Activated naive CD8-positive, alpha-beta T cell (primary cell): Measurements from ENCODE around the gene GALNT2.

Experiments used
- H3K27ac Mint-ChIP-seq: one replicate; pipeline ENCODE4 v1.8.0; 2021; ENCODE audit warnings: mixed read lengths
- H3K27me3 Mint-ChIP-seq: one replicate; pipeline ENCODE4 v1.8.0; 2021; ENCODE audit warnings: mixed read lengths
- H3K36me3 Mint-ChIP-seq: one replicate; pipeline ENCODE4 v1.8.0; 2021; ENCODE audit warnings: mixed read lengths
- H3K4me1 Mint-ChIP-seq: one replicate; pipeline ENCODE4 v1.8.0; 2021; ENCODE audit warnings: low read depth, mixed read lengths
- H3K4me3 Mint-ChIP-seq: one replicate; pipeline ENCODE4 v1.8.0; 2021; ENCODE audit warnings: mild to moderate bottlenecking, mixed read lengths
- H3K9me3 Mint-ChIP-seq: one replicate; pipeline ENCODE4 v1.8.0; 2021; ENCODE audit warnings: low read depth, mixed read lengths

The GALNT2 gene

GRCh38 chr1:230211436-230212145, 144.6 kb downstream of the GALNT2 start:
- Mint-ChIP-seq H3K27me3 (no peaks in the 10 kb centered on the region), H3K4me1 (peaks cover 49% of the 10 kb centered on the region), H3K4me3 (no peak overlapping the region), H3K27ac (no peak overlapping the region), H3K36me3 (peaks cover 26% of the 10 kb centered on the region), H3K9me3 (no peaks in the 10 kb centered on the region)

- Mint-ChIP-seq H3K4me3 (peak overlapping the region; percentile 20), H3K27me3 (no peaks in the 10 kb centered on the region), H3K9me3 (no peaks in the 10 kb centered on the region), H3K36me3 (peaks cover 28% of the 10 kb centered on the region), H3K4me1 (peaks cover 47% of the 10 kb centered on the region), H3K27ac (peak overlapping the region; percentile 36)
Observed at GRCh38 chr1:230212405-230212936, 145.4 kb downstream of the GALNT2 start.

GRCh38 chr1:230215031-230215430, 148.0 kb downstream of the GALNT2 start:
- Mint-ChIP-seq H3K4me1 (peaks cover 32% of the 10 kb centered on the region), H3K27ac (no peak overlapping the region)

GRCh38 chr1:230215529-230215928, 148.5 kb downstream of the GALNT2 start:
- H3K9me3 Mint-ChIP-seq = no peaks in the 10 kb centered on the region
- no peaks in the 10 kb centered on the region for H3K27me3 Mint-ChIP-seq
- peaks cover 30% of the 10 kb centered on the region for H3K4me1 Mint-ChIP-seq
- no peak overlapping the region for H3K27ac Mint-ChIP-seq
- H3K4me3 Mint-ChIP-seq = no peak overlapping the region
- peaks cover 17% of the 10 kb centered on the region for H3K36me3 Mint-ChIP-seq

More at GRCh38 chr1:230215031-230215430, 148.0 kb downstream of the GALNT2 start:
- Mint-ChIP-seq H3K4me3 (no peak overlapping the region), H3K36me3 (peaks cover 20% of the 10 kb centered on the region), H3K9me3 (no peaks in the 10 kb centered on the region), H3K27me3 (no peaks in the 10 kb centered on the region)

GRCh38 chr1:230216896-230217295, 149.9 kb downstream of the GALNT2 start:
- H3K36me3 Mint-ChIP-seq = peaks cover 14% of the 10 kb centered on the region
- H3K4me3 Mint-ChIP-seq = no peak overlapping the region
- H3K9me3 Mint-ChIP-seq = no peaks in the 10 kb centered on the region
- peaks cover 34% of the 10 kb centered on the region for H3K4me1 Mint-ChIP-seq
- H3K27me3 Mint-ChIP-seq = no peaks in the 10 kb centered on the region
- no peak overlapping the region for H3K27ac Mint-ChIP-seq

GRCh38 chr1:230218667-230219066, 151.6 kb downstream of the GALNT2 start:
- no peak overlapping the region for H3K4me3 Mint-ChIP-seq
- no peak overlapping the region for H3K27ac Mint-ChIP-seq
- H3K27me3 Mint-ChIP-seq = no peaks in the 10 kb centered on the region
- peaks cover 17% of the 10 kb centered on the region for H3K4me1 Mint-ChIP-seq
- H3K9me3 Mint-ChIP-seq = no peaks in the 10 kb centered on the region
- H3K36me3 Mint-ChIP-seq = peaks cover 4% of the 10 kb centered on the region

GRCh38 chr1:230219174-230220067, 152.4 kb downstream of the GALNT2 start:
- Mint-ChIP-seq H3K4me3 (no peak overlapping the region), H3K9me3 (no peaks in the 10 kb centered on the region), H3K27ac (no peak overlapping the region), H3K27me3 (no peaks in the 10 kb centered on the region), H3K36me3 (peaks cover 4% of the 10 kb centered on the region), H3K4me1 (peaks cover 17% of the 10 kb centered on the region)

- Mint-ChIP-seq H3K27ac (no peak overlapping the region), H3K4me1 (peaks cover 17% of the 10 kb centered on the region), H3K27me3 (no peaks in the 10 kb centered on the region), H3K9me3 (no peaks in the 10 kb centered on the region), H3K36me3 (peaks cover 6% of the 10 kb centered on the region), H3K4me3 (no peak overlapping the region)
Observed at GRCh38 chr1:230220478-230220877, 153.4 kb downstream of the GALNT2 start.

GRCh38 chr1:230220907-230221306, 153.9 kb downstream of the GALNT2 start:
- H3K4me1 Mint-ChIP-seq = peaks cover 17% of the 10 kb centered on the region
- no peaks in the 10 kb centered on the region for H3K9me3 Mint-ChIP-seq
- H3K27ac Mint-ChIP-seq = no peak overlapping the region
- no peaks in the 10 kb centered on the region for H3K27me3 Mint-ChIP-seq
- peaks cover 6% of the 10 kb centered on the region for H3K36me3 Mint-ChIP-seq
- H3K4me3 Mint-ChIP-seq = no peak overlapping the region

GRCh38 chr1:230222678-230223077, 155.6 kb downstream of the GALNT2 start:
- Mint-ChIP-seq H3K4me1 (peaks cover 17% of the 10 kb centered on the region), H3K27me3 (no peaks in the 10 kb centered on the region), H3K4me3 (no peak overlapping the region), H3K27ac (no peak overlapping the region), H3K36me3 (peaks cover 4% of the 10 kb centered on the region), H3K9me3 (no peaks in the 10 kb centered on the region)

GRCh38 chr1:230224101-230224960, 157.3 kb downstream of the GALNT2 start:
- Mint-ChIP-seq H3K36me3 (peaks cover 10% of the 10 kb centered on the region), H3K4me1 (peaks cover 17% of the 10 kb centered on the region), H3K27ac (no peak overlapping the region), H3K27me3 (no peaks in the 10 kb centered on the region), H3K4me3 (no peak overlapping the region), H3K9me3 (no peaks in the 10 kb centered on the region)

GRCh38 chr1:230226007-230226800, 159.2 kb downstream of the GALNT2 start:
- Mint-ChIP-seq H3K36me3 (peaks cover 10% of the 10 kb centered on the region), H3K4me3 (no peak overlapping the region), H3K4me1 (peaks cover 6% of the 10 kb centered on the region), H3K9me3 (no peaks in the 10 kb centered on the region), H3K27me3 (no peaks in the 10 kb centered on the region), H3K27ac (no peak overlapping the region)

GRCh38 chr1:230226814-230227213, 159.8 kb downstream of the GALNT2 start:
- H3K36me3 Mint-ChIP-seq = peaks cover 10% of the 10 kb centered on the region
- no peaks in the 10 kb centered on the region for H3K27me3 Mint-ChIP-seq
- no peaks in the 10 kb centered on the region for H3K9me3 Mint-ChIP-seq
- H3K27ac Mint-ChIP-seq = no peak overlapping the region
- H3K4me1 Mint-ChIP-seq = peaks cover 6% of the 10 kb centered on the region
- H3K4me3 Mint-ChIP-seq = no peak overlapping the region
